OCI-LY7 (cell line): Measurements from ENCODE around the gene PRCC.

ENCODE experiments used
- CTCF ChIP-seq: fragments of 200-600 bp; sonication (generic); conservative IDR thresholded peaks from 2 replicates; pipeline ENCODE4 v1.5.1; 2014; ENCODE audit warnings: mild to moderate bottlenecking, antibody characterized with exemption, low read length, moderate library complexity, mixed read lengths
- EZH2phosphoT487 ChIP-seq: fragments of 200-600 bp; sonication (generic); IDR thresholded peaks from 2 replicates; pipeline ENCODE4 v1.6.1; 2018; ENCODE audit warnings: low read depth, borderline replicate concordance, mild to moderate bottlenecking, mixed run types, antibody characterized with exemption, low read length, moderate library complexity, mixed read lengths

GRCh38 chr1:156809711-156810366 lies 42.5 kb downstream of the PRCC start:
- no peak for TF ChIP-seq EZH2phosphoT487
- TF ChIP-seq CTCF, result no peak
